H9 (cell line): ENCODE measurements around the gene CPT1C. TPM values are rescaled to one million over a fixed set of nuclear protein-coding genes. Genes with fewer than 3 reads are reported as not detected.

Experiments used
- DNase-seq: peaks from one replicate; pipeline ENCODE4 v3.0.0-alpha.2; 2017
- H2AFZ ChIP-seq: one replicate; pipeline ENCODE4 v1.6.1; 2013; ENCODE audit warnings: mild to moderate bottlenecking, low read length, control low read depth, moderate library complexity
- H2AK5ac ChIP-seq: 2 replicates; pipeline ENCODE4 v1.6.1; 2013; ENCODE audit warnings: low read length, control low read depth, mixed read lengths; ENCODE audit not compliant: insufficient read length
- H2BK120ac ChIP-seq: one replicate; pipeline ENCODE4 v1.6.1; 2013; ENCODE audit warnings: low read depth, mild to moderate bottlenecking, low read length, control low read depth, inconsistent platforms; ENCODE audit not compliant: poor library complexity, severe bottlenecking
- H2BK12ac ChIP-seq: 2 replicates; pipeline ENCODE4 v1.6.1; 2013; ENCODE audit warnings: low read length, control low read depth, mixed read lengths, low read depth; ENCODE audit not compliant: insufficient read length
- H2BK15ac ChIP-seq: 2 replicates; pipeline ENCODE4 v1.6.1; 2013; ENCODE audit warnings: low read depth, low read length, control low read depth
- H2BK20ac ChIP-seq: one replicate; pipeline ENCODE4 v1.6.1; 2013; ENCODE audit warnings: low read depth, mild to moderate bottlenecking, low read length, control low read depth, inconsistent platforms; ENCODE audit not compliant: poor library complexity, severe bottlenecking
- H2BK5ac ChIP-seq: 2 replicates; pipeline ENCODE4 v1.6.1; 2013; ENCODE audit warnings: low read length, control low read depth, mixed read lengths; ENCODE audit not compliant: insufficient read length
- H3K14ac ChIP-seq: 2 replicates; pipeline ENCODE4 v1.6.1; 2013; ENCODE audit warnings: low read length, control low read depth; ENCODE audit not compliant: insufficient read depth
- H3K18ac ChIP-seq: 2 replicates; pipeline ENCODE4 v1.6.1; 2013; ENCODE audit warnings: low read depth, mild to moderate bottlenecking, mixed read lengths, low read length, control low read depth; ENCODE audit not compliant: insufficient read length
- H3K23ac ChIP-seq: 2 replicates; pipeline ENCODE4 v1.6.1; 2013; ENCODE audit warnings: low read length, control low read depth, mixed read lengths, low read depth; ENCODE audit not compliant: insufficient read length
- H3K23me2 ChIP-seq: 2 replicates; pipeline ENCODE4 v1.6.1; 2013; ENCODE audit warnings: low read depth, mild to moderate bottlenecking, mixed read lengths, low read length, control low read depth; ENCODE audit not compliant: insufficient read length, poor library complexity, severe bottlenecking
- H3K27ac ChIP-seq: 2 replicates; pipeline ENCODE4 v1.5.1; 2013; ENCODE audit warnings: low read length, control low read depth, mixed read lengths, low read depth; ENCODE audit not compliant: insufficient read length
- H3K27me3 ChIP-seq: 2 replicates; pipeline ENCODE4 v1.6.1; 2013; ENCODE audit warnings: low read length, control low read depth, inconsistent platforms; ENCODE audit not compliant: insufficient read depth
- H3K4ac ChIP-seq: 2 replicates; pipeline ENCODE4 v1.6.1; 2013; ENCODE audit warnings: low read depth, mild to moderate bottlenecking, control low read depth, inconsistent platforms, low read length, moderate library complexity
- H3K4me1 ChIP-seq: 2 replicates; pipeline ENCODE4 v1.6.1; 2013; ENCODE audit warnings: low read length, control low read depth, inconsistent platforms; ENCODE audit not compliant: insufficient read depth
- H3K4me2 ChIP-seq: 2 replicates; pipeline ENCODE4 v1.6.1; 2013; ENCODE audit warnings: low read length, control low read depth, mixed read lengths; ENCODE audit not compliant: insufficient read length, insufficient read depth
- H3K56ac ChIP-seq: 2 replicates; pipeline ENCODE4 v1.6.1; 2013; ENCODE audit warnings: low read depth, mild to moderate bottlenecking, mixed read lengths, low read length, control low read depth; ENCODE audit not compliant: insufficient read length
- H3K79me1 ChIP-seq: 2 replicates; pipeline ENCODE4 v1.6.1; 2013; ENCODE audit warnings: low read depth, mild to moderate bottlenecking, moderate library complexity, low read length, control low read depth, inconsistent platforms; ENCODE audit not compliant: insufficient read depth, poor library complexity, severe bottlenecking
- H3K79me2 ChIP-seq: 2 replicates; pipeline ENCODE4 v1.6.1; 2013; ENCODE audit warnings: low read length, control low read depth, inconsistent platforms; ENCODE audit not compliant: insufficient read depth
- H3K9ac ChIP-seq: 2 replicates; pipeline ENCODE4 v1.6.1; 2013; ENCODE audit warnings: low read length, control low read depth, mixed read lengths; ENCODE audit not compliant: insufficient read length; ENCODE audit errors: extremely low read depth
- H3K9me3 ChIP-seq: one replicate; pipeline ENCODE4 v1.6.1; 2013; ENCODE audit warnings: low read depth, low read length, inconsistent platforms; ENCODE audit not compliant: control insufficient read depth
- H3T11ph ChIP-seq: one replicate; pipeline ENCODE4 v1.6.1; 2013; ENCODE audit warnings: mild to moderate bottlenecking, low read length, control low read depth, inconsistent platforms
- H4K20me1 ChIP-seq: one replicate; pipeline ENCODE4 v1.6.1; 2013; ENCODE audit not compliant: control insufficient read depth, insufficient read length, insufficient read depth
- H4K5ac ChIP-seq: 2 replicates; pipeline ENCODE4 v1.6.1; 2013; ENCODE audit warnings: low read depth, mild to moderate bottlenecking, mixed read lengths, low read length, control low read depth; ENCODE audit not compliant: insufficient read length
- H4K8ac ChIP-seq: replicated peaks from 2 replicates; pipeline ENCODE4 v1.6.1; 2013; ENCODE audit warnings: low read length, control low read depth, mixed read lengths, low read depth; ENCODE audit not compliant: insufficient read length
- H4K91ac ChIP-seq: 2 replicates; pipeline ENCODE4 v1.6.1; 2013; ENCODE audit warnings: low read depth, mild to moderate bottlenecking, moderate library complexity, mixed read lengths, low read length, control low read depth; ENCODE audit not compliant: insufficient read length
- H3K27ac Mint-ChIP-seq, 3 experiments: 2 replicates in 2 of 3; 3 replicates in 1 of 3; pipeline ENCODE4 v1.8.0; 2020 to 2021; ENCODE audit warnings: mixed read lengths in 3 of 3, mild to moderate bottlenecking in 1 of 3, moderate library complexity in 1 of 3
- H3K27me3 Mint-ChIP-seq: 2 replicates; pipeline ENCODE4 v1.8.0; 2021; ENCODE audit warnings: low read depth, mild to moderate bottlenecking, moderate library complexity, mixed read lengths
- H3K36me3 Mint-ChIP-seq, 3 experiments: 2 replicates in 2 of 3; 3 replicates in 1 of 3; pipeline ENCODE4 v1.8.0; 2020 to 2021; ENCODE audit warnings: low read depth in 3 of 3, mixed read lengths in 3 of 3; ENCODE audit not compliant: insufficient read depth in 1 of 3
- H3K4me1 Mint-ChIP-seq, 2 experiments: 2 replicates each; pipeline ENCODE4 v1.8.0; 2020; ENCODE audit warnings: mixed read lengths in 2 of 2
- H3K4me3 Mint-ChIP-seq, 2 experiments: 2 replicates in 1 of 2; 3 replicates in 1 of 2; pipeline ENCODE4 v1.8.0; 2020 to 2021; ENCODE audit warnings: mild to moderate bottlenecking in 2 of 2, mixed read lengths in 2 of 2, moderate library complexity in 1 of 2
- H3K9me3 Mint-ChIP-seq, 2 experiments: 2 replicates in 1 of 2; 3 replicates in 1 of 2; pipeline ENCODE4 v1.8.0; 2020; ENCODE audit warnings: mild to moderate bottlenecking in 2 of 2, mixed read lengths in 2 of 2, moderate library complexity in 1 of 2
- CTCF ChIP-seq: fragments of 200-600 bp; sonication (generic); conservative IDR thresholded peaks from 3 replicates; pipeline ENCODE4 v1.8.0; 2021; ENCODE audit warnings: antibody characterized with exemption, mild to moderate bottlenecking
- WGBS: extraction: QIAGEN DNeasy Blood & Tissue Kit; methylation state at CpG from one replicate; pipeline ENCODE4 v1.1.7; 2013; ENCODE audit warnings: missing lambda C conversion rate, low lambda C conversion rate, mixed read lengths; ENCODE audit not compliant: insufficient read length; ENCODE audit errors: extremely low coverage; 5-methylcytosine and 5-hydroxymethylcytosine counted together
- total RNA-seq: library from RNA; stranded (reverse); gene quantifications from 2 replicates; pipeline ENCODE4 v1.2.1, GENCODE V29; 2021

Gene CPT1C
- total RNA-seq, 1 experiment from 2014 or later, result 74.6 TPM

GRCh38 chr19:49663224-49663623 lies 27.7 kb upstream of the CPT1C start:
- H2AK5ac ChIP-seq, result no peak overlapping the region
- H3K79me2 ChIP-seq, result peaks cover 5% of the 10 kb centered on the region; the same call in 1 of the 2 replicates
- no peak overlapping the region for H3K23ac ChIP-seq
- H4K8ac ChIP-seq, result no peak overlapping the region
- peaks cover 18% of the 10 kb centered on the region for H3K23me2 ChIP-seq
- peaks cover 39 to 65% (median 61%) of the 10 kb centered on the region in 3 experiments for H3K36me3 Mint-ChIP-seq
- H2AFZ ChIP-seq, result no peak overlapping the region
- no peak overlapping the region for H3K4me2 ChIP-seq
- no peak overlapping the region for H2BK20ac ChIP-seq
- H3K4ac ChIP-seq, result no peak overlapping the region
- no peak for TF ChIP-seq CTCF
- no peak overlapping the region for H4K5ac ChIP-seq
- no CpG with 5 or more reads among the region's 12 CpGs for WGBS
- H2BK12ac ChIP-seq, result no peak overlapping the region
- DNase-seq, result no peak
- no peak overlapping the region for H2BK120ac ChIP-seq
- H3K4me3 Mint-ChIP-seq, result peak overlapping the region; percentile 34 to 99; a peak in 3 of 5 replicates
- H3K27ac Mint-ChIP-seq, result no peak overlapping the region; a peak in 2 of 7 replicates
- no peaks in the 10 kb centered on the region for H3K27me3 ChIP-seq
- no peaks in the 10 kb centered on the region for H3K4me1 ChIP-seq
- H3K9ac ChIP-seq, result no peak overlapping the region
- peaks cover 7 to 8% of the 10 kb centered on the region in 2 experiments for H3K9me3 Mint-ChIP-seq
- H3K56ac ChIP-seq, result no peak overlapping the region
- no peak overlapping the region for H3K18ac ChIP-seq
- H2BK15ac ChIP-seq, result no peak overlapping the region
- H3K4me1 Mint-ChIP-seq, result peaks cover 12 to 34% of the 10 kb centered on the region in 2 experiments
- peaks cover 3% of the 10 kb centered on the region for H3K27me3 Mint-ChIP-seq
- H4K20me1 ChIP-seq, result no peaks in the 10 kb centered on the region
- no peak overlapping the region for H3K27ac ChIP-seq
- H3K14ac ChIP-seq, result no peak overlapping the region
- no peak overlapping the region for H2BK5ac ChIP-seq
- no peak overlapping the region for H4K91ac ChIP-seq
- peaks cover 11% of the 10 kb centered on the region for H3K79me1 ChIP-seq
- H3T11ph ChIP-seq, result no peak overlapping the region
- no peaks in the 10 kb centered on the region for H3K9me3 ChIP-seq
